Vagina (tissue), 2 donors: ENCODE measurements around the gene GPX8. TPM values are rescaled to one million over a fixed set of nuclear protein-coding genes. Genes with fewer than 3 reads are reported as not detected.

Source experiments
- DNase-seq, 2 donors: peaks; one replicate each; pipeline ENCODE4 v3.0.0-alpha.2; 2017; ENCODE audit errors: extremely low spot score in 2 of 2
- H3K27ac ChIP-seq: fragments of 200-600 bp; sonication (generic); one replicate; pipeline ENCODE4 v1.5.1; 2019
- H3K27me3 ChIP-seq: fragments of 200-600 bp; sonication (generic); one replicate; pipeline ENCODE4 v1.5.1; 2019
- H3K36me3 ChIP-seq, 2 donors: fragments of 200-600 bp; sonication (generic); one replicate each; pipeline ENCODE4 v1.5.1; 2017 to 2019
- H3K4me1 ChIP-seq: fragments of 200-600 bp; sonication (generic); one replicate; pipeline ENCODE4 v1.5.1; 2019
- H3K4me3 ChIP-seq, 2 donors: fragments of 200-600 bp; sonication (generic); 1 replicate in 1 of 2; 2 replicates in 1 of 2; pipeline ENCODE4 v1.5.1; 2016 to 2019
- H3K9me3 ChIP-seq: fragments of 200-600 bp; sonication (generic); one replicate; pipeline ENCODE4 v1.5.1; 2019
- CTCF ChIP-seq, 3 experiments: fragments of 450-650 bp in 2 of 3; fragments of 200-600 bp in 1 of 3; sonication (generic) in 1 of 3; IDR thresholded peaks; one replicate each; pipeline ENCODE4 v1.5.1; 2017 to 2019; ENCODE audit warnings: antibody characterized with exemption in 3 of 3, mild to moderate bottlenecking in 2 of 3, moderate library complexity in 2 of 3
- POLR2A ChIP-seq, 2 donors: fragments of 450-650 bp; IDR thresholded peaks; one replicate each; pipeline ENCODE4 v1.6.1; 2017; ENCODE audit warnings: antibody characterized with exemption in 2 of 2, mild to moderate bottlenecking in 2 of 2, moderate library complexity in 2 of 2
- POLR2AphosphoS5 ChIP-seq, 2 donors: sonication (generic); formaldehyde crosslinking; IDR thresholded peaks; one replicate each; pipeline ENCODE4 v1.9.0; 2017; ENCODE audit warnings: antibody characterized with exemption in 2 of 2, mild to moderate bottlenecking in 2 of 2, low read depth in 1 of 2; ENCODE audit not compliant: insufficient read depth in 1 of 2
- intact Hi-C: fragments of 100-400 bp; cut with DNase I; formaldehyde crosslinking; loops from one replicate; pipeline ENCODE4 v1.15.1; 2023
- total RNA-seq: library from RNA; depleted of rRNA; stranded (reverse); fragments of >200 nt; gene quantifications from one replicate; pipeline ENCODE4 v1.2.3, GENCODE V29; 2016

Gene GPX8
- total RNA-seq, 1 donor from 2014 or later: 22.1 TPM

GRCh38 chr5:55172051-55172899 is 12.3 kb downstream of the GPX8 start:
- intact Hi-C loops: no loop called here
- Histone ChIP-seq H3K4me3 (peak overlapping the region; percentile 42 to 54), H3K27me3 (no peaks in the 10 kb centered on the region), H3K27ac (no peak overlapping the region), H3K4me1 (peaks cover 25% of the 10 kb centered on the region), H3K36me3 (no peaks in the 10 kb centered on the region), H3K9me3 (no peaks in the 10 kb centered on the region)
- DNase-seq: no peak
- TF ChIP-seq CTCF (IDR thresholded peaks at IDR 0.05) (peak; percentile 44 to 83 (median 67)), POLR2A (IDR thresholded peaks at IDR 0.05) (no peak), POLR2AphosphoS5 (IDR thresholded peaks at IDR 0.05; ENCODE audit: insufficient read depth in 1 of 2, low read depth in 1 of 2) (peak in 1 of 2 donors; percentile 50)

- TF ChIP-seq POLR2AphosphoS5 (IDR thresholded peaks at IDR 0.05; ENCODE audit: insufficient read depth in 1 of 2, low read depth in 1 of 2) (peak in 1 of 2 donors; percentile 16), CTCF (IDR thresholded peaks at IDR 0.05) (no peak)
- no peaks in the 10 kb centered on the region for H3K27me3 ChIP-seq
- H3K36me3 ChIP-seq: no peaks in the 10 kb centered on the region
- intact Hi-C loops: no loop called here
- H3K4me1 ChIP-seq: peaks cover 25% of the 10 kb centered on the region
- H3K9me3 ChIP-seq: no peaks in the 10 kb centered on the region
- DNase-seq: no peak
- H3K27ac ChIP-seq: no peak within 1 kb of the TSS
- H3K4me3 ChIP-seq: peak within 1 kb of the TSS; percentile 42 to 54
These were observed 13.1 kb downstream of the GPX8 start, which contains the start of gene CDC20B for GRCh38 chr5:55172937-55173686. TSS of gene CDC20B (minus strand) at chr5:55173177. CDS start at chr5:55173000, 177 bp downstream.

- peak overlapping the region; percentile 42 to 54 for H3K4me3 ChIP-seq
- no peak for TF ChIP-seq POLR2AphosphoS5 (IDR thresholded peaks at IDR 0.05; ENCODE audit: insufficient read depth in 1 of 2, low read depth in 1 of 2)
- TF ChIP-seq POLR2A (IDR thresholded peaks at IDR 0.05): no peak
- TF ChIP-seq CTCF (IDR thresholded peaks at IDR 0.05): no peak
- DNase-seq: no peak
- H3K36me3 ChIP-seq: no peaks in the 10 kb centered on the region
- no peaks in the 10 kb centered on the region for H3K9me3 ChIP-seq
- H3K27me3 ChIP-seq: no peaks in the 10 kb centered on the region
- peaks cover 25% of the 10 kb centered on the region for H3K4me1 ChIP-seq
- no peak overlapping the region for H3K27ac ChIP-seq
- intact Hi-C loops: no loop called here
These were observed 13.8 kb downstream of the GPX8 start for GRCh38 chr5:55173687-55174230.

GRCh38 chr5:55175781-55176175 is 15.8 kb downstream of the GPX8 start:
- Histone ChIP-seq H3K4me1 (peaks cover 25% of the 10 kb centered on the region), H3K9me3 (no peaks in the 10 kb centered on the region), H3K27ac (no peak overlapping the region), H3K27me3 (no peaks in the 10 kb centered on the region), H3K36me3 (no peaks in the 10 kb centered on the region), H3K4me3 (peak overlapping the region in 1 of 2 donors; percentile 6)
- no peak for DNase-seq
- intact Hi-C loops: no loop called here
- TF ChIP-seq POLR2AphosphoS5 (IDR thresholded peaks at IDR 0.05; ENCODE audit: insufficient read depth in 1 of 2, low read depth in 1 of 2) (no peak), POLR2A (IDR thresholded peaks at IDR 0.05) (no peak), CTCF (IDR thresholded peaks at IDR 0.05) (no peak)
